Neural cell (in vitro differentiated cells): Measurements from ENCODE around the gene MPPED1. TPM values are rescaled to one million over a fixed set of nuclear protein-coding genes. Genes with fewer than 3 reads are reported as not detected.

ENCODE experiments used
- H2AFZ ChIP-seq: fragments of 200-600, 300-800 bp; sonication (generic), shearing (Covaris generic); 2 replicates; pipeline ENCODE4 v1.6.0; 2014; ENCODE audit warnings: low read depth, mild to moderate bottlenecking, antibody characterized with exemption, low read length, moderate library complexity
- H3F3A ChIP-seq: fragments of 200-600 bp; shearing (Covaris generic); 2 replicates; pipeline ENCODE4 v1.6.1; 2016; ENCODE audit warnings: mild to moderate bottlenecking, moderate library complexity, mixed read lengths, antibody characterized with exemption, low read length; ENCODE audit not compliant: insufficient read depth, poor library complexity, severe bottlenecking
- H3K27ac ChIP-seq: fragments of 200-600, 300-800 bp; sonication (generic), shearing (Covaris generic); 2 replicates; pipeline ENCODE4 v1.5.1; 2014; ENCODE audit warnings: mild to moderate bottlenecking, low read length, moderate library complexity
- H3K27me3 ChIP-seq: fragments of 300-800, 200-600 bp; sonication (generic), shearing (Covaris generic); 2 replicates; pipeline ENCODE4 v1.6.0; 2014; ENCODE audit warnings: mild to moderate bottlenecking, low read depth, low read length, moderate library complexity; ENCODE audit not compliant: insufficient read depth
- H3K36me3 ChIP-seq: fragments of 300-800, 200-600 bp; sonication (generic), shearing (Covaris generic); 2 replicates; pipeline ENCODE4 v1.5.1; 2014; ENCODE audit warnings: mild to moderate bottlenecking, antibody characterized with exemption, low read length, moderate library complexity; ENCODE audit not compliant: insufficient read depth
- H3K4me2 ChIP-seq: fragments of 300-800, 200-600 bp; sonication (generic), shearing (Covaris generic); 2 replicates; pipeline ENCODE4 v1.6.0; 2014; ENCODE audit warnings: mild to moderate bottlenecking, low read length
- H3K4me3 ChIP-seq: fragments of 300-800, 200-600 bp; sonication (generic), shearing (Covaris generic); 2 replicates; pipeline ENCODE4 v1.5.1; 2014; ENCODE audit warnings: mild to moderate bottlenecking, low read length, moderate library complexity
- H3K79me2 ChIP-seq: fragments of 200-600 bp; shearing (Covaris generic); replicated peaks from 2 replicates; pipeline ENCODE4 v1.6.0; 2014; ENCODE audit warnings: mild to moderate bottlenecking, low read length, moderate library complexity; ENCODE audit not compliant: insufficient read depth
- H3K9ac ChIP-seq: fragments of 300-800, 200-600 bp; sonication (generic), shearing (Covaris generic); 2 replicates; pipeline ENCODE4 v1.6.1; 2016; ENCODE audit warnings: mild to moderate bottlenecking, low read length, mixed read lengths
- H3K9me2 ChIP-seq: fragments of 200-600 bp; shearing (Covaris generic); 2 replicates; pipeline ENCODE4 v1.6.1; 2016; ENCODE audit warnings: mild to moderate bottlenecking, low read length, mixed read lengths; ENCODE audit not compliant: insufficient read depth
- H3K9me3 ChIP-seq: fragments of 200-600, 300-800 bp; sonication (generic), shearing (Covaris generic); 2 replicates; pipeline ENCODE4 v1.6.1; 2016; ENCODE audit warnings: mild to moderate bottlenecking, mixed run types, low read length, moderate library complexity, mixed read lengths
- H4K20me1 ChIP-seq: fragments of 200-600 bp; shearing (Covaris generic); 2 replicates; pipeline ENCODE4 v1.6.1; 2016; ENCODE audit warnings: mild to moderate bottlenecking, mixed run types; ENCODE audit not compliant: insufficient read depth
- CTCF ChIP-seq: fragments of 450-650 bp; IDR thresholded peaks from 2 replicates; pipeline ENCODE4 v1.5.1; 2014; ENCODE audit warnings: antibody characterized with exemption, mild to moderate bottlenecking, moderate library complexity; ENCODE audit not compliant: poor library complexity, severe bottlenecking
- EP300 ChIP-seq: fragments of 450-650 bp; conservative IDR thresholded peaks from 2 replicates; pipeline ENCODE4 v1.6.1; 2014; ENCODE audit warnings: antibody characterized with exemption, mild to moderate bottlenecking, moderate library complexity; ENCODE audit not compliant: poor library complexity, severe bottlenecking
- EZH2 ChIP-seq: fragments of 200-600, 300-800 bp; shearing (Covaris generic), sonication (generic); IDR thresholded peaks from 2 replicates; pipeline ENCODE4 v1.6.1; 2014; ENCODE audit warnings: antibody characterized with exemption, low read length, borderline replicate concordance, mild to moderate bottlenecking; ENCODE audit not compliant: insufficient read depth, poor library complexity, severe bottlenecking
- MXI1 ChIP-seq: fragments of 450-650 bp; conservative IDR thresholded peaks from 2 replicates; pipeline ENCODE4 v1.6.1; 2014; ENCODE audit warnings: antibody characterized with exemption, mild to moderate bottlenecking; ENCODE audit not compliant: poor library complexity, severe bottlenecking
- POLR2AphosphoS5 ChIP-seq: IDR thresholded peaks from 2 replicates; pipeline ENCODE4 v1.6.1; 2012
- RAD21 ChIP-seq: fragments of 450-650 bp; conservative IDR thresholded peaks from 2 replicates; pipeline ENCODE4 v1.6.1; 2014; ENCODE audit warnings: antibody characterized with exemption, mild to moderate bottlenecking, moderate library complexity
- REST ChIP-seq: IDR thresholded peaks from 2 replicates; pipeline ENCODE4 v1.6.1; 2012; ENCODE audit warnings: borderline replicate concordance
- SMC3 ChIP-seq: fragments of 450-650 bp; conservative IDR thresholded peaks from 2 replicates; pipeline ENCODE4 v1.6.1; 2014; ENCODE audit warnings: antibody characterized with exemption, mild to moderate bottlenecking, moderate library complexity; ENCODE audit not compliant: poor library complexity
- TAF1 ChIP-seq: IDR thresholded peaks from 2 replicates; pipeline ENCODE4 v1.6.1; 2012; ENCODE audit warnings: low read depth
- polyA plus RNA-seq: library from polyadenylated mRNA; depleted of rRNA; stranded (reverse); fragments of >200 nt; gene quantifications from 2 replicates; pipeline ENCODE4 v1.2.3, GENCODE V29; 2014

The MPPED1 gene
- polyA plus RNA-seq, 1 donor from 2014 or later: 33.4 TPM

- Histone ChIP-seq H3K27me3 (no peaks in the 10 kb centered on the region), H3K79me2 (no peaks in the 10 kb centered on the region), H3K9me3 (no peaks in the 10 kb centered on the region), H3K9me2 (no peaks in the 10 kb centered on the region), H3K36me3 (no peaks in the 10 kb centered on the region), H3F3A (no peaks in the 10 kb centered on the region), H3K4me3 (no peak overlapping the region), H3K4me2 (no peak overlapping the region), H3K27ac (no peak overlapping the region), H3K9ac (no peak overlapping the region), H2AFZ (no peak overlapping the region), H4K20me1 (no peaks in the 10 kb centered on the region)
- TF ChIP-seq REST (no peak), CTCF (no peak), POLR2AphosphoS5 (no peak), MXI1 (no peak), RAD21 (no peak), EP300 (no peak), SMC3 (no peak), TAF1 (no peak), EZH2 (no peak)
Observed at GRCh38 chr22:43426816-43427215, 15.0 kb downstream of the MPPED1 start.

- TF ChIP-seq TAF1 (no peak), RAD21 (no peak), MXI1 (no peak), SMC3 (no peak), POLR2AphosphoS5 (no peak), CTCF (no peak), EZH2 (no peak)
- H3K9ac ChIP-seq: no peak overlapping the region
- no peak overlapping the region for H3K4me2 ChIP-seq
- no peak overlapping the region for H3K4me3 ChIP-seq
- H3K9me3 ChIP-seq: no peaks in the 10 kb centered on the region
- no peak overlapping the region for H2AFZ ChIP-seq
- no peaks in the 10 kb centered on the region for H3K9me2 ChIP-seq
- H4K20me1 ChIP-seq: no peaks in the 10 kb centered on the region
- no peaks in the 10 kb centered on the region for H3K79me2 ChIP-seq
- H3F3A ChIP-seq: no peaks in the 10 kb centered on the region
- H3K27ac ChIP-seq: no peak overlapping the region
- no peaks in the 10 kb centered on the region for H3K27me3 ChIP-seq
- no peaks in the 10 kb centered on the region for H3K36me3 ChIP-seq
Observed at GRCh38 chr22:43427296-43428004, 15.6 kb downstream of the MPPED1 start.
